HG03196 (cell line): ENCODE results near the gene APOL3.
"Not testable (repeated sequence)": the region's sequence is repeated elsewhere in the genome, so short reads cannot be mapped to it uniquely, and the experiment has no call there.

Source experiments
- ATAC-seq: cut with Tn5 transposase; IDR thresholded peaks from one replicate; pipeline ENCODE4 v1.9.1; 2021; ENCODE audit not compliant: unreplicated experiment

The APOL3 gene, protein sequence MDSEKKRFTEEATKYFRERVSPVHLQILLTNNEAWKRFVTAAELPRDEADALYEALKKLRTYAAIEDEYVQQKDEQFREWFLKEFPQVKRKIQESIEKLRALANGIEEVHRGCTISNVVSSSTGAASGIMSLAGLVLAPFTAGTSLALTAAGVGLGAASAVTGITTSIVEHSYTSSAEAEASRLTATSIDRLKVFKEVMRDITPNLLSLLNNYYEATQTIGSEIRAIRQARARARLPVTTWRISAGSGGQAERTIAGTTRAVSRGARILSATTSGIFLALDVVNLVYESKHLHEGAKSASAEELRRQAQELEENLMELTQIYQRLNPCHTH

DNA sequence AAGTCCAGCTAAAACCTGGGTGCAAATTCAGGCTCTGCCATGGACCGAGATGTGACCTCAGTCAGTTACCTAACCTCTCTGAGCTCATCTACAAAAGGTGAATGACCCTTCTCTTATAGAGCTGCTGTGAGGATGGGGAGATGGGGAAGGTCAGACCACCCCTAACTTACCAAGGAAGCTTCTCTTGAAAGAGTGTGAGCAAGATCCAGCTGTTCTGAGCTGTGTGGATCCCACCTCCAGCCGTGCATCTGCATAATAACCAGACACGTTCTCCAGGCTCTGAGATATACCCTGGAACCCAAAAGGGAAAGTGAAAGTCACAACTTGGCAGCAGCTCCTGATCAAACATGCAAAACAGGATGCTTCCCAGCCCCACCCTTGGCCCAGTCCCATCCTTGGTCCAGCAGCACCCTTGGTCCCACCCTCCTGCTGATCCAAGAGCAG lies at the start of gene APOL3:
Gene APOL3, minus strand, starts transcription at position 257 of the 444 bp plus-strand sequence. CDS start 11,700 bp downstream, outside the sequence.
- no peak for ATAC-seq

DNA sequence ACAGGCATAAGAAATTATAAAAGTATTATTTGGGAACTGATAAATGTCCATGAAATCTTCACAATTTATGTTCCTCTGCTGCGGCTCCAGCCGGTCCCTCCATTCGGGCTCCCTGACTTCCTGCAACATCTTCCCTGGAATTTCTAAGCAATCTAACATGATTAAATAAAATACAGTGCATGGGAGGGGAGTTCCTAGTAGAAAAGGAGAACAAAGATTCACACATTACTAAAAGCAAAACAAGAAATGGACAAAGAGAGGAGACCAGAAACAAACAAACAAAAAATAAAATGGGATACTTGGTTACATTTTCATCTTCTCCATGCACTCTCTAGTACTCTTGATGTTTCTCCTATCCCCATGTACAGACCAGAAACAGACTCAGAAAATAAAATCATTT lies 49.7 kb upstream of the APOL3 start:
- ATAC-seq, result no peak

DNA sequence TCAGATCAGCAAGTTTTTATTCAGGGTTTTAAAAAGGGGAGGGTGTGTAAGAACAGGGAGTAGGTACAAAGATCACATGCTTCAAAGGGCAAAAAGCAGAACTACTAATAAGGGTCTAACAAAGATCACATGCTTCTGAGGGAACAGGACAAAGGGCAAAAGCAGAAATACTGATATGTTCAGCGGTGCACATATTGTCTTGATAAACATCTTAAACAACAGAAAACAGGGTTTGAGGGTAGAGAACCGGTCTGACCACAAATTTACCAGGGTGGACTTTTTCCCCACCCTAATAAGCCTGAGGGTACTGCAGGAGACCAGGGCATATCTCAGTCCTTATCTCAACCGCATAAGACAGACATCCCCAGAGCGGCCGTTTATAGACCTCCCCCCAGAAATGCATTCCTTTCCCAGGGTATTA lies 48.9 kb upstream of the APOL3 start:
- not testable (repeated sequence) for ATAC-seq

DNA sequence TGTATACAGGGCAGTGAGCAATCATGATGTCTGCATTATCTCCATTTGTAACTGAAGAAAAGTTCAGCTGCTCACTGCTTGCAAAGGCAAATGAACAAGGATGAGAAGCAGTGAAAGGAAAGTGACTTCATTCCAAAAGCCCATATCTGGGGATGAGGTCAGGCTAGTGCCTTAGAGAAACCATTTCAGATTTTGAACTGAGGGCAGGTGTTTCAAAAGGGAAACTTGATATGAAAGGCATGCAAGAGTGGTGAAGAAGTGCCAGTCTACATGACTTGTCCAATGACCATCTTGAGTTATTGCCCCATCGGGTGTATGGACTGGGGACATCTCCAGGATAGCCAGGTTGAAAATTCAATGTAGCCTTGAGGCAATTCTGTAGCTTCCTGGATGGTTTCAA lies 48.4 kb upstream of the APOL3 start:
- ATAC-seq, result no peak

DNA sequence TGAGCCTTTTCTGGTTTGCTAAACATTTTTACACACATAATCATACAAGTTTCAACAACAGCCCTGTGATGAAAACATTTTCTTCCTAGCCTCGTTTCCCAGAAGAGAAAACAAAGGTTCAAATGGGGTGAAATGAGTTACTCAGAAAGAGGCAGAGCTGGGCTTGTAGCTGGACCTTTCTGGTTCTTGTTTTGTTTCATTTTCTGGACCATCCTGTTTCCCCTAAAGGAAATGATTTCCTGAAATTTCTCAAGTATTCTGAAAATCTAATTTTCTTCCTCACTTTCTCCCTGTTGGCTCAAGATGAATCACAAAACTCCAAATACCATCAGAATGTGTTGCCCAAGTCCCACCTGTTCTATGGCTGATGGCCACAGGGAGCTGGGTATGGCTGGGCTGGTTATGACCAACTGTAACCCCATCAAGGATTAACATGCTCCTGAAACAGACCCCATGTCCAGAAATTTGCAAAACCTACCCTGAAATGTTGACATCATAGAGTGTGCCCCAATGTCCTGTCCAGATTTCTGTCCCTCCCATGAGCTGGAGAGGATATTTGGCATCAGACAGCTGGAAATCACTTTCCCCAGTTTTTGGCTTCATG lies 47.7 kb upstream of the APOL3 start:
- no peak for ATAC-seq

DNA sequence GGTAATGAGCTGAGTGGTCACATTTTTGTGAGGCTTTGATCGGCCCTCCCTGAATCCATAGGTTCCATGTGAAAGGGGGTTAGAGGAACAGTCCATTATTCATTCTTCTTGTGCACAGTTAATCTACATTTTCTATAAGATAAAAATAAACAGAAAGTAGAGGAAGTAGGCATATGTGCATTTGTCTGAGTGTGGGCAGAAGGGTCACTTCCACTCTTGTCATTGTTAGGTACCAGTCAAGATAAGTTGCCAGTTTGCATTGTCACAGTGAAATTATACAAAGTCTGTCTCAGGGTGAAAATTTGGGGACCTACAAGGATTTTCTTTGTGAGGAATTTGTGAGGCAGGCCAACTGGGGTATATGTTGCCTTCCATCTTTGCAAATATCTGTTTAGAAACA lies 45.7 kb upstream of the APOL3 start:
- ATAC-seq, result no peak

DNA sequence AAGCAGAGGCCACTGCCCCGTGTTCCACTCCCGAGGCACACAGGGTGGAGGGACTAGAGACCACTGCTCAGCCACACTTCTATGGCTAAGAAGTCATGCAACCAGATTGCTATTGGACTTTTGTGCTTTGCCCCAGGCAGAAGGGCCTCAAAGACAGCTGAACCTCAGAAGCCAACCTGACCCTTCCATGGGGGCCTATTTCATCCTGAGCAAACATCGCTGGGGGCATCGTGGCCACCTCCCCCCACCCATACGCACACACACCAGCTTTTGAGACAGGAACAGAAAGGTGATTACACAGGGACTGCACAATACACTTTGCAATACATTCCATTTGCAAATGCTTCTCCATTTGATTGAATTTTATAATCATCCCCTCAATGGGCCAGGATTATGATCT lies 45.0 kb upstream of the APOL3 start:
- not testable (repeated sequence) for ATAC-seq

DNA sequence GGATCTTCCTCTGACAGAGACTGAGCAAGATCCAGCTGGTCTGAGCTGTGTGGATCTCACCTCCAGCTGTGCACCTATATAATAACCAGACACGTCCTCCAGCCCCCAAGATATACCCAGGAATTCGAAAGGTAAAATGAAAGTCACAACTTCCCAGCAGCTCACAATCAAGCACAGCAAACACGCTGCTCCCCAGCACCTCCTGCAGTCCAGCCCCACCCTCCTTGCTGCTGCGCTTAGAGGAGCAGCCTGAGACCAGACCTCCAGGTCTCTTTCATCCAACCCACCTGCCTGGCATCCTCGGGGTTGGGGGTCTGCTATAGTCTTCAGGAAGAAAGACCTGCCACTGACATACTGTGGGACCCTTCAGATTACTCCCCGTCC lies 44.1 kb upstream of the APOL3 start:
- ATAC-seq, result no peak

DNA sequence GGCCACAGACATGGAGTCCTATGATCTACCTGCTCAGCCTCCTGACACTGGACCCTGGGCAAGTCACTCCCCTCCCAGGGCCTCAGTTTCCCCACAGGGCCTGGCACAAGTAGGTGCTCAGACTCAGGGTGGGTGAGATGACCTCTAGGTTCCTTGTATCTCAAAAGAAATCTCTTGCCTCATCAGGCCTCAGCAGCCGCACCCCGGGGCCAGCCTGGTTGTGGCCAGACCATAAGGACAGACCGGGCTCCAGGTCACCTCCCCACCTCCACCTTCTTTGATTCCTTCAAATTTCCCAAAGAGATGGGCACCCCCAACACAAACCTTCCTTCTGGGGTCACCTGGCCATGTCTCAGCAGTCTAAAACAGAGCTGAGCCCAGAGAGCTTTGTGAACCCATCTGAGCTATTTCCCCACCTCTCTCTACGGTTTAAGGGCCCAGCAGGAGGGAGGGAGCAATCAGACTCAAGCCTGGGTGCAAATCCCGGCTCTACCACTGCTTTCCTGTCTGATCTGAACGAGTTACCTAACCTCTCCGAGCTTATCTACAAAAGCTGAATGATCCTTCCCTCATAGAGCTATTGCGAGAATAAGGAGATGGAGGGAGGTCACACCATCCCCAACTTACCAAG lies 43.6 kb upstream of the APOL3 start:
- no peak for ATAC-seq

DNA sequence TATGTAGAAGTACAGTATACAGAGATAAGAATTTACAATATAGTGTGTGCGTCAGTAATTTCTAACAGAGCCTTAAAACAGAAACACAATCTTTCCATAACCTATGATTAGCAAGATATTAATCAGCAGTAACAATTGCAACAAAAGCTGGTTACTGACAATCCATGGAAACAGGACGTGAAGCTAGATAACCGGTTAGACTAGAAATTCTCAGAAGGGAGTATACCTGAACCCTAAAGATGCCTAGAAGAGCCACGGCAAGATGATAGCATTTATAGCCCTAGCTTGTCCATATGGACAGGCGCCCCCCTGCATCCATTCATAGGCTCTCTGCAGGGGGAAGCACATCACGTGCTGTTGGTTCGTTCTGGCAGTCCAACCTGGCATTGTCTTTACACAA lies 42.9 kb upstream of the APOL3 start:
- ATAC-seq, result not testable (repeated sequence)

DNA sequence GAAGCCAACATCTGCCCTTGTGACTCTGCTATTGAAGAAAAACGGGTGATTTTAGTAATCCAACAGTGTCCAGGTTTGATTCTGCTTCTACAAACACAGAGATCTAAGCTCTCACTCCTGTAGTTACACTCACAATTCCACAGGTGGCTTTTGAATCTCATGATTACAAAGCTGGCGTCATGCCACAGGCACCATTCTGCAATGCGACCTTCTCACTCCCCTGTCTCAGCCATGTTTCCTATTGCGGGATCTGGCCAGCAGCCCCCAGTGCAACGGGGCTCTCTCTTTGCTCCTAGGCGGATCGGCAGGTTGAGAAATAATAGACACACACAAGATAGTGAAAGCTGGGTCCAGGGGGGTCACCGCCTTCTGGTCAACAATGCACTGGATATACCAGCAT lies 42.4 kb upstream of the APOL3 start:
- not testable (repeated sequence) for ATAC-seq

DNA sequence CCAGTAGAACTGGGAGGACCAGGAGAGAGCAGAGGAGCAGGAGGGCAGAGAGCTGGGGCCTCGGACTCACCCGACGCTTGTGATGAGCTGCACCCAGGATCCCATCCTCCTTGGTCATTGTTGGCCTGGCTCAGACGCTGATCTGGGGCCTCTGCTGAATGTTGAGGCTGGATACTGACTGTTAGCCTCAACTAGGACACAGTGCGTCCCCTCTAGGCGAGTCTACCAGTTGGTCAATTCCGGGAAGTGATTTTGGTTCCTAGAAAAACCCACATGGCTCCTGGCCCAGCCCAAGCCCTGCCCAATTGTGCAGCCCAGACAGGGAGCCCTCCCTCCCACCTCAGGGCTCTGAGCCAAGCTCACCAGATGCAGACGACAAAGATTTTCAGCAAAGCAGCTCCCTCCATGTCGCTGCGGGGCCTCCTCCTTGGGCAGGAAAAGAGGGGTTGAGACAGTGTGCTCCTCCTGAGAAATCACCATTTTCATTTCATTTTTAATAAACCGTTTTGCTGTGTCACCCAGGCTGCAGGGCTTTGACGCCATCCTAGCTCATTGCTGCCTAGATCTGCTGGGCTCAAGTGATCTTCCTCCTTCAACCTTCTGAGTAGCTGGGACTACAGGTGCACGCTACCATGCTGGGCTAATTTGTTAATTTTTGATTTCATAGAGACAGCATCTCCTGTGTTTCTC lies 41.2 kb upstream of the APOL3 start, which contains the start of gene APOL4:
Gene APOL4, minus strand, starts transcription at position 180 of the 690 bp plus-strand sequence. Its CDS starts 75 bp downstream, at position 105.
- no peak for ATAC-seq

DNA sequence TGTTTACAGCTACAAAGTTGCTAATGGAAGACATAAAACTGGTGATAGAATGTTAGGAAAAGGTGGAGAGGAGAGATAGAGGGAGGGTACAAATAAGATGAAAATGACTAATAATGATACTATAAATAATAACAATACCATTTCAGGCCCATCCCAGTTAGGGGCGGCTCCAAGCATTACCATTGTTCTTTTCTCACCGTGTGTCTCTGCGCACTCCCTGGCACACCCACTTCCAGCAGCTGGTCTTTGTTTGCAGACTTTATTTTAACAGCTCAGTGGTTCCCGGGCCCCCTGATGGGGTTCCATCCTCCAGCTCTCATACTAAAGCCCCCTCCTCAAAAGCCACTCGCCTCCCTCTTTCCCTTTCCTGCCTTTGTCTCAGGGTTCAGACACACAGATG lies 40.5 kb upstream of the APOL3 start:
- ATAC-seq, result not testable (repeated sequence)

DNA sequence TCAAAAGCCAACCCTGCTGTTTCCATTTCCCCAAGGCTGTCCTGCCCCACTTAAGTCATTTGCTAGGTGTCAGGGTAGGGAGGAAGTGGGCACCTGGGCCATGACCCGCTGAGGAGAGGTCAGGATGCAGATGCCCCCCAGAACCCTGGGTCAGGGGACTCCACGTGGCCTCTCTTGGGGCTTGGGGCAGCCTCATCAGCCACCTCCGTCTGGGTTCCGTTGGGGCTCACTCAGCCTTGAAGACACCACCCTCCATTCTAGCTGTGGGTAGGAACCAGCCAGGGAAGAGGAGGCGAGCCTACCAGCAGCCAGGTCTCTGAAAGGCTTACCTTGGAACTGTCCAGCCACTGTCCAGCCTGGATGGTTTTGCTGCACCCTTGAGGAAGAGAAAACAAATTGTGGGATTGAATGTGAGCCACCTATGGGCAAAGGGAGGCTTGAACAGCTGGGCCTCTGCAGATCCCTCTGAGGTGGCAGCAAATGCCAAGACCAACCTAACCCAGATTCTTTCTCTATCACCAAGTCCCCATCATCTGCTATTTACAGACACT lies 38.5 kb upstream of the APOL3 start:
- ATAC-seq, result no peak

DNA sequence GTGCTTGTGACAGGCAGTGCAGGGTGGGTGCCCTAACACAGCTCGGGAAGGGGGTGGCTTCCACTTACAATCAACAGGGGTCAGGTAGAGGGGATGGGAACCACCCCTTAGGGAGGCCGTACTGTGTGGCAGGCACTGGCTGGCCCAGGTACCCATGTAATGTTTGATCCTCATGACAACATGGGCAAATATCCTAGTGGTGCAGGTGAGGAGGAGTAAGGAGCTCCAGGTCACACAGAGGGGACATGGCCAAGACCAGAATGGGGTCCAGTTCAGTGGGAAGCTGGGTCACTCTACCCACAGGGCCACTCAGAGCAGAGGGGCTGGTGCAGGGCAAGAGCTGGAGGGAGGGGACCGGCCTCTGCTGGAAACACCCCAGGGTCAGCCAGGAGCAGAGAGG lies 38.0 kb upstream of the APOL3 start:
- no peak for ATAC-seq

DNA sequence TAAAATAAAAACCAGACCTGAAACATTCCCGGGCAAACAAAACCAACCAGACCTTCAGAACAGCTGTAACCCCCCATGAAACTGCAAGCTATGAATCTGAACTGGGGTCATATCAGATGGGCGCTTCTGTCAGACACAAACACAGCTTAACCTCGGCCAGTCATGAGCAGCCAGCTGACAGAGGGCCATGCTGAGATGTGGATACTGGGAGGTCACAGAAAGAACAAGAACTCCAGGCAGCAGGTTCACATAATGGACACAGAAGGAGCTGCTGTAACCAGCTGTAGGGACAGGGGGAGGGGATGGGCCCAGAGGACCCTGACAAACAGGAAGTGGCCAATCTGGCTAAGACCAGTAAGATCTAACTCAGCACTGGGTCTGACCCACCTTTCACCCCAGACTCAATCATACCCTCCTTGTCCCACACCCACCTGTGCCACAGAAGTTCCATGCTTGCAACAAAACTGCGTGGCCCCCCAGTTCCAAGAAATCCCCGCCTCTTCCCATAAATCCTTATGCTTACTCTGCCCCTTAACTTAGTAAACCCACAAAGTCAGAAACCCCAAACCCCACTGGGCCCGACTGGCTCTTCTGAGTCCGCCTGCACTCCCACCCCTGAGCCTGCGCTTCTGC lies 37.1 kb upstream of the APOL3 start:
- ATAC-seq, result no peak

DNA sequence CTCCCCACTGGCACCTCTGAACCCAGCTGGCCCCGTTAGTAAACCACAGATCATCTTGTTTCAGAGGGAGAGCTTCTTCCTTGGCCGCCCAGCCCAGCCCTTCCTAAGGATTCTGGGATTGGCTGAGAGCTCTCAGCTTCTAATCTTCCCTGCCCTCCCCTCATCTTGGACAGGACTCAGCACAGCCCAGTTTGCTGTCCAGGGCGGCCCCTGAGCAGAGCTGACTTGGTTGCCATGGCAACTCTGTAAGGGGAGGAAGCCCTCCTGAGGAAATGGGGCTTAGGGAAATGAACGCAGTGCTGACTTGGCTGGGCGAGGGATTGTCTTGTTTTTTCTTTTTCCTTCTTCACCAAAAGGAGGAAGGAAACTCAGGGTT lies 36.5 kb upstream of the APOL3 start:
- no peak for ATAC-seq

DNA sequence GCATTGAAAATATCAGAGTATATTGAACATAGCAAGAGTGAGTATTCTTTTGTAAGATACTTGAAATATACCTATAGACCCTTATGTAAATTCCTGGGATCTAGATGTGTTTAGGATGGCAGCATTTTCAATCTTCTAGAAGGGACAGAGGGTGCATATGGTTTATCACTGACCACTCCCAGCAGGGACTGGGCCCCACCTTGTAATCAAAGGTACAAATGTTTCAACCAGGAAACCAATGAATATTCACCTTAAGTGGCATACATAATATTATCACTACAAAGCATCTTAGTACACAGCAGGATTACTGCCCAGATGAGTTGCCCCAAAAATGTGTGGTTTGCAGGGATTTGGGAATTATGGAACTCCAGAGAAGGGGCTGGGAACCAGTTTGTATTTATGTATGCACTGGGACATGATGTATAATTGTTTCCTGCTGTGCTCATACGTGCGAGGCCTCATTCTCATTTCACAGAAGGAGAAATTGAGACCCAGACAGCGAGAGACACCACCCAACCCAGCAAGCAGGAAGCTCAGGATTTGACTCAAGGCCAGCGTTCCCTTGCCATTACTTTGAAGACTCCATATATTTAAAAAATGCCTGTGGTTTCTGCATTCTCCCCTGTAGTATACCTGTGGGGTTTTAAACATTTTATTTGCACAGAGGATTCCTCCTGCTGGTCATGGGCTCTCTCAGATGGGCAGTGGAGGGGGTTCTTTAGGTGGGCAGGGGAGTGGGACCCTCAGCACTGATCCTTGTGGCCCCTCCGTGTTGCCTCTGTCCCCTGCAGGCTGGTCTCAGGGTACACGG lies 35.9 kb upstream of the APOL3 start:
- no peak for ATAC-seq

DNA sequence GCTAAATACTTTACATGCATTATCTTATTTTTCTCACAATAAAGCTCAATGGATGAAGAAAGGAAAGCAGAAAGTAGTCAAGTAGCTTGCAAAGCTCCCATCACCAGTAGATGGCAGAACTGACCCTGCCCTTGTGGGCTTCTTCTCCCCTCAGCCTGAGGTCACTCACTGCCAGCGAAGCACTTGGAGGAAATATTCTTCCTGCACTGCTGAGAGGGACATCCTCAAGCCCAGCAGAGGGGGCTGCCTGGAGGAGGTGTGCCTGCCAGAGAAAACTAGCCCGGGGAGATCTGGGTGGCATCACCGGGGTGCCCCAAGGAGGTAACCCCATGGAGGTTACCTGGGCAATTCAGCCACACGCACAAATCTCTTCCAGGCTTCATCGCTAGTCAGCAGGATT lies 34.4 kb upstream of the APOL3 start:
- no peak for ATAC-seq

DNA sequence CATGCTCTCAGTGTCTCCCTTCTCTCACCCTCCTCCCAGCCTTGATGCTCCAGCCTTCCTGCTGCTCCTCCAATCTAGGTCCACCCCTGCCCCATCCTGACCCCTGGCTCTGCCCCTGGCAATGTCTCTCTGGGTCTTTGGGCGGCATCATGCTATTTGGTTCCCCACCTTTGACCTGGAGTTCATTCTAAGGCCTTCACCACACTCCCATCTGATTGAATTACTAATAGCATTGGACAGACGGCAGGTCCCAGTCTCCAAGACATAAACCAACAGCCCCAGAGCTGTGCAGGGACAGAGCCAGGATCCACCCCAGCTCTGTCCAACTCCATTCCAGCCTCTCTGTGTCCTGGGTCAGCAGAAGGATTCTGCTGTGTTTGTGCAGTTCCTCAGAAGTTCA lies 33.8 kb upstream of the APOL3 start:
- ATAC-seq, result no peak
